MM.1S (cell line): ENCODE measurements around the gene ZNF841.
"Not testable (repeated sequence)": the region's sequence is repeated elsewhere in the genome, so short reads cannot be mapped to it uniquely, and the experiment has no call there.

Source experiments
- DNase-seq: peaks from one replicate; pipeline ENCODE4 v3.0.0-alpha.2; 2015
- H2AFZ ChIP-seq: fragments of 300-600 bp; sonication (generic); 2 replicates; pipeline ENCODE4 v1.6.0; 2016; ENCODE audit warnings: antibody characterized with exemption, low read length
- H3F3A ChIP-seq: fragments of 300-600 bp; sonication (generic); 2 replicates; pipeline ENCODE4 v1.6.1; 2016; ENCODE audit warnings: mild to moderate bottlenecking, antibody characterized with exemption, low read length, moderate library complexity, mixed read lengths; ENCODE audit not compliant: insufficient read depth
- H3K27ac ChIP-seq: fragments of 300-600 bp; sonication (generic); 2 replicates; pipeline ENCODE4 v1.5.1; 2016; ENCODE audit warnings: mild to moderate bottlenecking, low read length
- H3K27me3 ChIP-seq: fragments of 300-600 bp; sonication (generic); replicated peaks from 2 replicates; pipeline ENCODE4 v1.6.0; 2016; ENCODE audit warnings: low read length; ENCODE audit not compliant: insufficient read depth
- H3K36me3 ChIP-seq: fragments of 300-600 bp; sonication (generic); replicated peaks from 2 replicates; pipeline ENCODE4 v1.6.1; 2016; ENCODE audit warnings: mild to moderate bottlenecking, low read length, mixed read lengths; ENCODE audit not compliant: insufficient read depth
- H3K4me1 ChIP-seq: fragments of 300-600 bp; sonication (generic); 2 replicates; pipeline ENCODE4 v1.6.1; 2016; ENCODE audit warnings: low read length, mixed read lengths
- H3K4me2 ChIP-seq: fragments of 300-600 bp; sonication (generic); 2 replicates; pipeline ENCODE4 v1.6.0; 2016; ENCODE audit warnings: low read depth, low read length
- H3K4me3 ChIP-seq: fragments of 300-600 bp; sonication (generic); 2 replicates; pipeline ENCODE4 v1.5.1; 2016; ENCODE audit warnings: low read length, mixed read lengths
- H3K79me2 ChIP-seq: fragments of 300-600 bp; sonication (generic); 2 replicates; pipeline ENCODE4 v1.6.1; 2016; ENCODE audit warnings: mixed run types, low read length, mixed read lengths
- H3K9ac ChIP-seq: fragments of 300-600 bp; sonication (generic); 2 replicates; pipeline ENCODE4 v1.6.1; 2016; ENCODE audit warnings: low read length, mixed read lengths
- H3K9me2 ChIP-seq: fragments of 300-600 bp; sonication (generic); replicated peaks from 2 replicates; pipeline ENCODE4 v1.6.1; 2016; ENCODE audit warnings: mild to moderate bottlenecking, low read length, mixed read lengths; ENCODE audit not compliant: insufficient read depth
- H3K9me3 ChIP-seq: fragments of 300-600 bp; sonication (generic); replicated peaks from 2 replicates; pipeline ENCODE4 v1.6.1; 2016; ENCODE audit warnings: mild to moderate bottlenecking, low read length, mixed read lengths; ENCODE audit not compliant: insufficient read depth
- H4K20me1 ChIP-seq: fragments of 300-600 bp; sonication (generic); 2 replicates; pipeline ENCODE4 v1.6.1; 2016; ENCODE audit warnings: mild to moderate bottlenecking, low read length, moderate library complexity, mixed read lengths; ENCODE audit not compliant: insufficient read depth
- CTCF ChIP-seq: fragments of 300-600 bp; sonication (generic); IDR thresholded peaks from 2 replicates; pipeline ENCODE4 v1.5.1; 2016; ENCODE audit warnings: antibody characterized with exemption, low read length, mixed read lengths
- EZH2 ChIP-seq: fragments of 300-600 bp; sonication (generic); optimal IDR thresholded peaks from 2 replicates; pipeline ENCODE3; 2017; ENCODE audit warnings: low read depth, mild to moderate bottlenecking, antibody characterized with exemption, low read length, mixed read lengths
- EZH2phosphoT487 ChIP-seq: fragments of 300-600 bp; sonication (generic); IDR thresholded peaks from 2 replicates; pipeline ENCODE4 v1.6.1; 2018; ENCODE audit warnings: antibody characterized with exemption, low read length

ZNF841 gene

GRCh38 chr19:52028780-52029123 lies 66.8 kb downstream of the ZNF841 start:
- peak overlapping the region; percentile 50; the same call in 1 of the 2 replicates for H3K27ac ChIP-seq
- no peaks in the 10 kb centered on the region for H3K79me2 ChIP-seq
- H2AFZ ChIP-seq, result peak overlapping the region; percentile 79
- no peaks in the 10 kb centered on the region for H4K20me1 ChIP-seq
- peak overlapping the region; percentile 61; the same call in 1 of the 2 replicates for H3K4me2 ChIP-seq
- H3K9me3 ChIP-seq, result no peaks in the 10 kb centered on the region
- no peaks in the 10 kb centered on the region for H3K9me2 ChIP-seq
- H3K36me3 ChIP-seq, result 0 out of 2 replicates have a peak, but pooled peaks cover under 1% of the 10 kb centered on the region
- no peaks in the 10 kb centered on the region for H3K4me1 ChIP-seq
- H3F3A ChIP-seq, result no peaks in the 10 kb centered on the region
- TF ChIP-seq CTCF, result no peak
- TF ChIP-seq EZH2, result no peak
- TF ChIP-seq EZH2phosphoT487, result no peak
- peak overlapping the region; percentile 58; the same call in 1 of the 2 replicates for H3K9ac ChIP-seq
- peak overlapping the region; percentile 70 for H3K4me3 ChIP-seq
- DNase-seq, result no peak
- no peaks in the 10 kb centered on the region for H3K27me3 ChIP-seq

GRCh38 chr19:52028027-52028779 lies 67.4 kb downstream of the ZNF841 start, which contains the start of gene ZNF614:
ZNF614 (minus strand) TSS chr19:52028379; CDS start chr19:52025745, 2,634 bp downstream.
- Histone ChIP-seq H3F3A (no peaks in the 10 kb centered on the region), H3K4me1 (no peaks in the 10 kb centered on the region), H3K27ac (peak within 1 kb of the TSS; percentile 50; the same call in 1 of the 2 replicates), H3K79me2 (no peaks in the 10 kb centered on the region), H3K27me3 (no peaks in the 10 kb centered on the region), H4K20me1 (no peaks in the 10 kb centered on the region), H3K4me3 (peak within 1 kb of the TSS; percentile 70), H2AFZ (peak within 1 kb of the TSS; percentile 79), H3K9me3 (no peaks in the 10 kb centered on the region), H3K36me3 (no peaks in the 10 kb centered on the region), H3K4me2 (peak within 1 kb of the TSS; percentile 61; the same call in 1 of the 2 replicates), H3K9ac (peak within 1 kb of the TSS; percentile 58), H3K9me2 (no peaks in the 10 kb centered on the region)
- no peak for TF ChIP-seq EZH2
- TF ChIP-seq CTCF, result no peak
- no peak for TF ChIP-seq EZH2phosphoT487
- DNase-seq, result peak; percentile 82

GRCh38 chr19:52026255-52026990 lies 69.1 kb downstream of the ZNF841 start:
- not testable (repeated sequence) for DNase-seq, H3K79me2 ChIP-seq, H3K27ac ChIP-seq, H3K4me3 ChIP-seq, H3K9me2 ChIP-seq, H3K4me2 ChIP-seq, H3K9me3 ChIP-seq, H3K4me1 ChIP-seq, H3K27me3 ChIP-seq, H3F3A ChIP-seq, H3K36me3 ChIP-seq, H4K20me1 ChIP-seq, H2AFZ ChIP-seq, H3K9ac ChIP-seq

GRCh38 chr19:52024478-52024877 lies 71.1 kb downstream of the ZNF841 start:
- not testable (repeated sequence) for H3K4me1 ChIP-seq, H4K20me1 ChIP-seq, H3K27ac ChIP-seq, DNase-seq, H3K9me3 ChIP-seq, H3K4me3 ChIP-seq, H3K27me3 ChIP-seq, H3K79me2 ChIP-seq, H3K36me3 ChIP-seq, H3K9me2 ChIP-seq, H3K4me2 ChIP-seq, H2AFZ ChIP-seq, H3F3A ChIP-seq, H3K9ac ChIP-seq
